SHP77 (cell line): ENCODE measurements around the gene TMEM39A.

Experiments
- DNase-seq, 2 experiments: peaks; one replicate each; lab custom pipeline; 2025; lab: John Stamatoyannopoulos, UW

The TMEM39A gene

GRCh38 chr3:119463171-119464169 lies at the start of gene TMEM39A:
TMEM39A (minus strand) TSS chr3:119463615; CDS start chr3:119462074, 1,541 bp downstream.
- peak; percentile 97 to 99 for DNase-seq

GRCh38 chr3:119510690-119511089 lies 47.3 kb upstream of the TMEM39A start:
- no peak for DNase-seq

GRCh38 chr3:119508172-119508845 lies 44.9 kb upstream of the TMEM39A start:
- no peak for DNase-seq

- DNase-seq, result no peak
Measured at GRCh38 chr3:119507404-119507803, 44.0 kb upstream of the TMEM39A start.

- DNase-seq, result no peak
Measured at GRCh38 chr3:119506631-119507030, 43.2 kb upstream of the TMEM39A start.

- no peak for DNase-seq
Measured at GRCh38 chr3:119500901-119501300, 37.5 kb upstream of the TMEM39A start.

GRCh38 chr3:119500265-119500664 lies 36.9 kb upstream of the TMEM39A start:
- no peak for DNase-seq

- DNase-seq, result peak; percentile 94 to 98
Measured at GRCh38 chr3:119498186-119499011, 35.0 kb upstream of the TMEM39A start, which contains the start of gene TIMMDC1. TIMMDC1 (plus strand) TSS chr3:119498547; CDS start chr3:119498734, 187 bp downstream.

GRCh38 chr3:119497820-119498185 lies 34.4 kb upstream of the TMEM39A start:
- peak in 1 of 2 experiments; percentile 6 for DNase-seq

- no peak for DNase-seq
Measured at GRCh38 chr3:119494597-119494996, 31.2 kb upstream of the TMEM39A start.

- no peak for DNase-seq
Measured at GRCh38 chr3:119492810-119493209, 29.4 kb upstream of the TMEM39A start.

- DNase-seq, result no peak
Measured at GRCh38 chr3:119492128-119492527, 28.7 kb upstream of the TMEM39A start.

- no peak for DNase-seq
Measured at GRCh38 chr3:119490153-119490552, 26.7 kb upstream of the TMEM39A start.

- DNase-seq, result no peak
Measured at GRCh38 chr3:119485563-119485962, 22.1 kb upstream of the TMEM39A start.

- no peak for DNase-seq
Measured at GRCh38 chr3:119483101-119483500, 19.7 kb upstream of the TMEM39A start.

GRCh38 chr3:119481079-119481478 lies 17.7 kb upstream of the TMEM39A start:
- DNase-seq, result no peak

- DNase-seq, result no peak
Measured at GRCh38 chr3:119470866-119471265, 7.5 kb upstream of the TMEM39A start.

GRCh38 chr3:119469418-119470189 lies 6.2 kb upstream of the TMEM39A start:
- DNase-seq, result peak in 1 of 2 experiments; percentile 15

- peak in 1 of 2 experiments; percentile 18 for DNase-seq
Measured at GRCh38 chr3:119468041-119468440, 4.6 kb upstream of the TMEM39A start.

GRCh38 chr3:119457246-119457645 lies 6.2 kb downstream of the TMEM39A start:
- no peak for DNase-seq

- no peak for DNase-seq
Measured at GRCh38 chr3:119456469-119456868, 6.9 kb downstream of the TMEM39A start.
